GM18909 (cell line): ENCODE data around the gene HYAL4.
"Not testable (repeated sequence)": the region's sequence is repeated elsewhere in the genome, so short reads cannot be mapped to it uniquely, and the experiment has no call there.

Source experiments
- ATAC-seq: cut with Tn5 transposase; IDR thresholded peaks from one replicate; pipeline ENCODE4 v1.9.1; 2021; ENCODE audit warnings: mild to moderate bottlenecking; ENCODE audit not compliant: unreplicated experiment, poor library complexity

HYAL4 gene

DNA sequence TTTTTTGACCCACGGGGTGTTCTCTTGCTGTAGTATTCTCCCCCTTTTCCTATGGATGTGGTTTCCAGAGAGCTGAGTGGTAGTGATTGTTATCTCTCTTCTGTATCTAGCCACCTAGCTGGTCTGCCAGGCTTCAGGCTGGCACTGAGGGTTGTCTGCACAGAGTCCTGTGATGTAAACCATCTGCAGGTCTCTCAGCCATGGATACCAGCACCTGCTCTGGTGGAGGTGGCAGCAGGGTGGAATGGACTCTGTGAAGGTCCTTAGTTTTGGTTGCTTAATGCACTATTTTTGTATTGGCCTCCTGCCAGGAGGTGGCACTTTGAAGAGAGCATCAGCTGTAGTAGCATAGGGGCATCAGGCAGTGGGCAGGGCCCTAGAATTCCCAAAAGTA, 851 bp downstream of the HYAL4 start:
- no peak for ATAC-seq

DNA sequence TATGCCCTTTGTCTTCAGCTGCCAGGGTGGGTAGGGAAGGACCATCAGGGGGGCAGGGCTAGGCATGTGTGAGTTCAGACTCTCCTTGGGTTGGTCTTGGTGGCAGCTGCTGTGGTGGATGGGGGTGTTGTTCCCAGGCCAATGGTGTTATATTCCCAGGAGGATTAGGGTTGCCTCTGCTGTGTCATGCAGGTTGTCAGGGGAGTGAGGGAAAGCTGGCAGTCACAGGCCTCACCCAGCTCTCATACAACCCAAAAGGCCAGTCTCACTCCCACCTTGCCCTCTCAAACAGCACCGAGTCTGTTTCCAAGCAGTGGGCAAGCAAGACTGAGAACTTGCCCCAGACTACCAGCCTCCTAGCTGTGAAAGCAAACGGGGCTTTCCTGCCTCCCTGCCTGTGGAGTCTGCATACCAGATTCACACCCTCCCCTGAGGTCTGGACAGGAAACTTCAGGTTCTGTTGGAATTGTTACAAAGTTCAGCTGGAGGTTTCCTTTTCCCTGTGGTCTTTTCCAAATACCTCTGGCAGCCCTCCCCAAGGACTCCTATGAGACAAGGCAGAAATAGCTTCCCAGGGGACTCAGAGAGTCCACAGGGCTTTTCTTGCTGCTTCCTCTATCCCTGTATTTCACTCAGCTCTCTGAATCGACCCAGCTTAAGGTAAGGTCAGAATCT, 1.4 kb downstream of the HYAL4 start:
- ATAC-seq = no peak

- ATAC-seq = no peak
Observed at GRCh38 chr7:123847868-123848267, 2.9 kb downstream of the HYAL4 start.

DNA sequence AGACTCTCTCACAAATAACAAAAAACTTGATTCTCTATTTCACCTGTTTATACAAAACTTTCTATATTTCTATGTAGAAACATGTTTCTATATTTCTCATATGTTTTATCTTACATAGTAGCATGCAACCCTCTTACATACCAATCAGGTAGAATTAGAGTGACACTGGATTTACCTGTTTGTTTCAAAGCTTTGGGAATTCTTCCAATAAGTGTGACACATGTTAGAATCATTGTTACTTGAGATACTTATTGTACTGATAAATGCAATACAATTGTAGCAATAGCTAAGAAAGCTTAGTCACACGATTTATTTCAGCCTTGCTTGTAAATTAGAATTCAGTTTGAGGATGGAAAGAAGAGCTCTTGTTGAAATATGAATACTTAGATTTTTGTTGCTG, 4.9 kb downstream of the HYAL4 start:
- ATAC-seq = no peak

DNA sequence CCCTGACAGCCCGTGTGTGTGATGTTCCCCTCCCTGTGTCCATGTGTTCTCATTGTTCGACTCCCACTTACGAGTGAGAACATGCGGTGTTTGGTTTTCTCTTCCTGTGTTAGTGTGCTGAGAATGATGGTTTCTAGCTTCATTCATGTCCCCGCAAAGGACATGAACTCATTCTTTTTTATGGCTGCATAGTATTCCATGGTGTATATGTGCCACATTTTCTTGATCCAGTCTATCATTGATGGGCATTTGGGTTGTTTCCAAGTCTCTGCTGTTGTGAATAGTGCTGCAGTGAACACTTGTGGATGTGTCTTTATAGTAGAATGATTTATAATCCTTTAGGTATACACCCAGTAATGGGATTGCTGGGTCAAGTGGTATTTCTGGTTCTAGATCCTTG, 6.4 kb downstream of the HYAL4 start:
- not testable (repeated sequence) for ATAC-seq

DNA sequence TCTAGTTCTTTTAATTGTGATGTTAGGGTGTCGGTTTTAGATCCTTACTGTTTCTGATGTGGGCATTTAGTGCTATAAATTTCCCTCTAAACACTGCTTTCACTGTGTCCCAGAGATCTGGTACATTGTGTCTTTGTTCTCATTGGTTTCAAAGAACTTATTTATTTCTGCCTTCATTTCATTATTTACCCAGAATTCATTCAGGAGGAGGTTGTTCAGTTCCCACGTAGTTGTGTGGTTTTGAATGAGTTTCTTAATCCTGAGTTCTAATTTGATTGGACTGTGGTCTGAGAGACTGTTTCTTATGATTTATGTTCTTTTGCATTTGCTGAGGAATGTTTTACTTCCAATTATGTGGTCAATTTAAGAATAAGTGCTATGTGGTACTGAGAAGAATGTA, 9.3 kb downstream of the HYAL4 start:
- ATAC-seq = not testable (repeated sequence)

GRCh38 chr7:123856428-123856827, 11.5 kb downstream of the HYAL4 start:
- ATAC-seq = not testable (repeated sequence)

GRCh38 chr7:123860848-123861247, 15.9 kb downstream of the HYAL4 start:
- ATAC-seq = no peak

DNA sequence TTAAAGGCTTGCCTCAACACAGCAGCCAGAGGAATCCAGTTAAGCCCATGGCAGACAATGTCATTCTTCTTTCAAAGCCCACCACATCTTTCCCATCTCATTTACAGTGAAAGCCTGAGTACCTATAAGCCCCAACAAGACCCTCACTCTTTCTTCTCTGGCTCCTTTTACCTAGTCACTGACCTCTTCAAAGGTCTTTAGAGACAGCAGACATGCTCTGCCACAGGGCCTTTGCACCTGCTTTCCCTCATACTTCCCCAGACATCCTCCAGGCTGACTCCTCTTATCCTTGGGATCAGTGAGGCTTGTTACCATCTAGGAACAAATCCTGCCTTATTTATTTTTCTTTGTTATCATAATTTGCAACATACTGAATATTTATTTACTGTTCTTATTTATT, 17.8 kb downstream of the HYAL4 start:
- ATAC-seq = no peak

DNA sequence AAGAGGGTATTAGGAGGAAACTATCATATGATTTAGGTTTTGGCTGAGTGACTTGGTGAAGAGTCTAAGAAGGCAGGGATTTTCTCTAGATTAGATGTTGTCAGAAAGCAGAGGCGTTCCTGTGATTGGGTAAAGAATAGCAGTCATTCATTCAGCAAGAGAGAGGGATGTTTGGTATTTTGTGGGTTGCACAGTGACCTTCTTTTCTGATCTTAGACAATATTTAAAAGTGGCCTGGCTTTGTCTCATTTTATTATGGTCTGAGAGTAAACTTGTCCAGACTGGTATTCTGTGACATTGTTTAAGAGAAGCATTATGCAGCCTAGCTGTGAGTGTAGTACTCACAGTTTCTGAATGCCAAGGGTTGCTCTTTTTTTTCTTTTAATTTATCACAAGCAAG, 18.5 kb downstream of the HYAL4 start:
- no peak for ATAC-seq

- ATAC-seq = no peak
Observed at GRCh38 chr7:123864012-123864411, 19.0 kb downstream of the HYAL4 start.

DNA sequence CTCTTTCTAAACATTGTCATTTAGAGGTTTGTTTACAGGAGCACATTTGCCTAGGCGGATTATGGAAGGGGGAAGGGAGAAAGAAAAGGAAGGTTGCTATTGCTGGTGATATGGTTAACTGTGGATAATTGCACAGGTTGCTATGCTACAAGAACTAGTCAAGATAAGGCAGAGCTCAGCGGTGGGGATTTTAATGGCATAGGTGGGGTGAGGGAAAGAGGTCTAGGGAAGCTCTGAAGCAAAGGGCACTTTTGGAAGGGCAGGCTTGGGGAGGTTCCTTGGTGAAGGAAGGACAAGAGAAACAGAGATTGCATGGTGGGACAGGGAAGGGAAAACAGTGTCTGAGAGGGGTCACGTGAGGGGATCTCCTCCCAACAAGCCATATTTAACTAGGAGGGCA, 19.5 kb downstream of the HYAL4 start:
- no peak for ATAC-seq

GRCh38 chr7:123864966-123865365, 20.0 kb downstream of the HYAL4 start:
- no peak for ATAC-seq

DNA sequence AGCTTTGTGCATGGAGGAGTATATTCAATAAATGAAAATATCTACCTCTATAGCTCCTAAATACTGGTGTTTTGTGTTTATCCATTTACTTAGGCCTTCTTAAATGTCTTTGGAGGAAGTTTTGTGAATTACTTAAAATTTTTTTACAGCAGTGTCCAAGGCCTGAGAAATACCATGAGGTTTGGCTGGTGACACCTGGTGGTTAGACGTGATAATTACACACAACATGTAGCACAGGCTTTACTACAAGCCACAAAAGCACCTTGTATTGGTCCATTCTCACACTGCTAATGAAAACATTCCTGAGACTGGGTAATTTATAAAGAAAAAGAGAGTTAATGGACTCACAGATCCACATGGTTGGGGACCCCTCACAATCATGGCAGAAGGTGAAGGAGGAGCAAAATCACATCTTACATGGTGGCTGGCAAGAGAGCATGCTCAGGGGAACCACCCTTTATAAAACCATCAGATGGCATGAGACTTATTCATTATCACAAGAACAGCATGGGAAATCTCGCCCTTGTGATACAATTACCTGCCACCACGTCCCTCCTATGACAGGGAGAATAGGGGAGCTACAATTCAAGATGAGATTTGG, 20.6 kb downstream of the HYAL4 start:
- ATAC-seq = peak; percentile 91

DNA sequence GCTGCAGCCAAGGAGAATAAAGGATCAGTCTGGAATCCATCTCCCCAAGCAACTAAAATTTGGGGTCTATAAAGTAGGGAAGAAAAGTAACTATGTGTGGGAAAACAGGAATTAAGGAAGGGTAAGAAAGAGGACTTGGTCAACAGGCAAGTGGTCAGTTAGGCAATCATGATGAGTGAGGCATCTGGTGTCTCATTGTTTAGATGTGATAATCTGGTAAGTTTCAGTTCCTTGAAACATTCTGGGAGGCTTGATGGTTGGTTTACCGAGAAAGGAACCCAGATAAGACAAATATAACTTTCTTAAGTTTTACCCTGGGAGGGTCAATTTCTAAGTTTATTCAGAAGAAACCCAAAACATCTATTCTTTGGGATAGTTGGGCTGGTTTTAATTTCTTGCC, 22.3 kb downstream of the HYAL4 start:
- ATAC-seq = no peak

- ATAC-seq = peak; percentile 92
Observed at GRCh38 chr7:123871998-123872867, 27.3 kb downstream of the HYAL4 start.

GRCh38 chr7:123872908-123873307, 27.9 kb downstream of the HYAL4 start:
- no peak for ATAC-seq

DNA sequence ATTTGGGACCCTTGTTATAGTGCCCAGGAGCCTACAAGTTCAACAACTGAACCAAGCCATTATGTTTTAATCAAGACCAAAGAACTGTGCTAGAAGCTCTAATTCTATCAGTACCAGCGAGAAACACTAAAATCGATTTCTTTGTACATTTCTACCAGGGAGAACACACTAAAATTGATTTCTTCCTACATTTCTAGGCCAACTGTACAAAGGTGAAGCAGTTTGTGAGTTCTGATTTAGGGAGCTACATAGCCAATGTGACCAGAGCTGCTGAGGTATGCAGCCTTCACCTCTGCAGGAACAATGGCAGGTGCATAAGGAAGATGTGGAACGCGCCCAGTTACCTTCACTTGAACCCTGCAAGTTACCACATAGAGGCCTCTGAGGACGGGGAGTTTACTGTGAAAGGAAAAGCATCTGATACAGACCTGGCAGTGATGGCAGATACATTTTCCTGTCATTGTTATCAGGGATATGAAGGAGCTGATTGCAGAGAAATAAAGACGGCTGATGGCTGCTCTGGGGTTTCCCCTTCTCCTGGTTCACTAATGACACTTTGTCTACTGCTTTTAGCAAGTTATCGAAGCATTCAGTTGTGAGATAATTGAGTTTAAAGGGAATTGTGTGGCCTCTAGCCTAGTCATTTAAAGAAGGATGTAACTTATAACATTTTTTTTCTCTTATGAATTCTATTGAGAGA, 31.7 kb downstream of the HYAL4 start:
- ATAC-seq = no peak

GRCh38 chr7:123879628-123880027, 34.7 kb downstream of the HYAL4 start:
- no peak for ATAC-seq

DNA sequence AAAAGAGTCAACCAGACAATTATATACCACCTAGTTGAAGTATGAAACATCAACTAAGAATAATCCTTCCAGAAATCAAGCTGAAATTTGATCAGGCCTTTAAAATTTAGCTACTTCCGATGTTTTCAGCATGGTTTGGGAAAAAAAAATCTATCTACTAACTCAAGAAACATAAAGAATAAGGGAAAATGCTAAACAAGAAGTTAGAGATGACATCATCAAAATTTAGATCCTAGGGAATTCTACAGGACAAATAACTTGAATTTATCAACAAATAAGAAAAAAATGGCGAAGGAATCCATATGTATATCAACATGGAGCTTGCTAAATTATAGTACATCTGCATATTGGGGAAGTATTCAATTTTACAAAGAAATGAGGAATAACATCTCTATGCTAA, 36.3 kb downstream of the HYAL4 start:
- ATAC-seq = no peak

DNA sequence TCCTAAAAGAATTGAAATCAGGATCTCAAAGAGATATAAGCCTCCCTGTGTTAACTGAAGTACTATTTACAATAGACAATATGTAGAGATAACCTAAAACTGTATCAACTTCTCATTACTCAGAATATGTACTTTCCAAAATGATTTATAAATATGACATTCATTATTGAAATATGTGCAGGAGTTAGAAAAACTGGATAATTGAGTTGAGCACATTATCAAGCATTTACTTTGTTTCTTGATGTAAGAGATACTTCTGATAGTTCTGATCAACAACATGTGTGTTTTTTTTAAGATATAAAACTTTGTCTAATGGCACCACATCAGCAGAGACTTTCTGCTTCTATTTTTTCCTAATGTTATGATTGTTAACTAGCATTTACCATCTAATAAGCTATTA, 38.2 kb downstream of the HYAL4 start:
- no peak for ATAC-seq
